GM19035 (cell line): ENCODE data around the gene PHF13.

Experiments
- ATAC-seq: cut with Tn5 transposase; IDR thresholded peaks from one replicate; pipeline ENCODE4 v1.9.1; 2021; ENCODE audit not compliant: unreplicated experiment

The PHF13 gene

DNA sequence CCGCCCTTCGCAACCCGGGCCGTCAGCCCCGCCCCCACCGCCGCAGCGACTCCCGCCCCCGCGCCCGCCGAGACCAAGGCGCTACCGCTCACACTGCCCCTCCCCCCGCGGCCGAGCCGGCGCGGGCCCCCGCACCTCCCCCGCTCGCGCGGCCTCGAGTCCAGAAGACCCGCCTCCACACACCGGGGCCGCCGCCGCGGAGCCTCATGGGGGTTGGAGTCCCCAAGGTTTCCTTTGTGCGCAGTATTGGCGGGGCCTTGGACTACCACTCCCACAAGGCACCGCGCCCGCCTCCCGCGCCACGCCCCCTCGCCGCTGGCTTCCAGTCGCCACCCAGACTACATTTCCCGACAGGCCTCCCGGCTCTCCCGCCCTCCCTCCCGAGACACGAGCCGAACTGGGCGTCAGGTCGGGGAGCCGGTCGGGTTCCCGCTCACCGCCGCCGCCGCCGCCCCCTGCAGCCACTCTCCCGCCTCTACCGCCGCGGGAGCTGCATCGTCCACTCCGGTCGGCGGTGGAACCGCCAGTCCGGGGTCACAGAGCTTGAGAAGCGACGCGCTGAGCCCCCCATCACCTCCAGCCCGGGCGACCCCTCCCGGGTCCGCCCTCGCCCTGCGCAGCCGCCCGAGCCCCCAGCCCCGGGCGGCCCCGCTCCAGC is at the start of gene PHF13:
TSS of gene PHF13 (plus strand) at position 371 of the 658 bp plus-strand sequence. CDS start 336 bp downstream, outside the sequence.
- peak; percentile 88 for ATAC-seq

DNA sequence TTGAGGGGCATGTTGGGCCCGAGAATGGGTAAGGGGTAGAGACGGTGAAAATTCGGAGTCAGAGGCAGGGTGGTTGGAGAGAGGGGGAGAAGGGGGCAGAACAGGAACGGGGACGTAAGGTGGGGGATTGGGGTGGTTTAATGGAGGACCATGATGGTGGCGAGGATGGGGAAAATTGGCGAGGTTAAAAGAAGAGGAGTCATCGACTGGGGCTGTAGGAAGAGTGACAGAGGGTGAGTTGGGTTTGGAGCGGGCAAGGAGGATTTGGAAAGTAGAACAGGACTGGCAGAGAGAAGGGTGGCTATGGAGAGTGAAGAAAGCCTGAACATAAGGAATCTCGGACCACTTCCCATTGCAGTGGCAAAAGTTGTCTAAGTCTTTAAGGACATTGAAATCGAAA is 44.5 kb upstream of the PHF13 start:
- ATAC-seq = no peak

DNA sequence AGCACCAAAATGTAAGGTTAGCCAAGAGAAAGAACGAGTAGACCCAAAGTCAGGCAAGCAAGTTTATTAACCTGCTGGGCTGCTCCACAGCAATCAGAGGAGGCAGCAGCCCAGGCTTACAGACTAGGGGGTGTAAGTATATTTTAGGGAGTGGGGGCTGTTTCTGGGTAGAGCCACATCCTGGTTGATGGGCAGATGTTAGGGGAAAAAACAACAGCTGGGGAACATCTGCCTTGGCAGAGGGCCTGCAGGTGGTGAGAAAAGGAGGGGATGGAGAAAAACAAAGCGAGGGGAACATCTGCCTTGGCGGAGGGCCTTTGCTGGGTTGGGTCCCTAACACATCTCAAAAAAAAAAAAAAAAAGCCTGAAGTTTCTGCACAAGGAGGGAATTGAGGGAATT is 43.4 kb upstream of the PHF13 start:
- ATAC-seq = no peak

DNA sequence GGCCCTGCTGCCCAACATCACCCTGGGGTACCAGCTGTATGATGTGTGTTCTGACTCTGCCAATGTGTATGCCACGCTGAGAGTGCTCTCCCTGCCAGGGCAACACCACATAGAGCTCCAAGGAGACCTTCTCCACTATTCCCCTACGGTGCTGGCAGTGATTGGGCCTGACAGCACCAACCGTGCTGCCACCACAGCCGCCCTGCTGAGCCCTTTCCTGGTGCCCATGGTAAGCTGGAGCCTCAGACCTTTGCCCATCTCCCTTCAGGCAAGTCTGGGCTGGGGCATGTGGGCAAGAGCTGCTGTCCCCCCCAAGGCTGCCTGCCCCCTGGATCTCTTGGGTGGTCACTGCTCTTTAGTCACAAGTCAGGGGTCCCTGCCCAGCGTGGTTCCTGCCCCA is 42.5 kb upstream of the PHF13 start:
- ATAC-seq = no peak

DNA sequence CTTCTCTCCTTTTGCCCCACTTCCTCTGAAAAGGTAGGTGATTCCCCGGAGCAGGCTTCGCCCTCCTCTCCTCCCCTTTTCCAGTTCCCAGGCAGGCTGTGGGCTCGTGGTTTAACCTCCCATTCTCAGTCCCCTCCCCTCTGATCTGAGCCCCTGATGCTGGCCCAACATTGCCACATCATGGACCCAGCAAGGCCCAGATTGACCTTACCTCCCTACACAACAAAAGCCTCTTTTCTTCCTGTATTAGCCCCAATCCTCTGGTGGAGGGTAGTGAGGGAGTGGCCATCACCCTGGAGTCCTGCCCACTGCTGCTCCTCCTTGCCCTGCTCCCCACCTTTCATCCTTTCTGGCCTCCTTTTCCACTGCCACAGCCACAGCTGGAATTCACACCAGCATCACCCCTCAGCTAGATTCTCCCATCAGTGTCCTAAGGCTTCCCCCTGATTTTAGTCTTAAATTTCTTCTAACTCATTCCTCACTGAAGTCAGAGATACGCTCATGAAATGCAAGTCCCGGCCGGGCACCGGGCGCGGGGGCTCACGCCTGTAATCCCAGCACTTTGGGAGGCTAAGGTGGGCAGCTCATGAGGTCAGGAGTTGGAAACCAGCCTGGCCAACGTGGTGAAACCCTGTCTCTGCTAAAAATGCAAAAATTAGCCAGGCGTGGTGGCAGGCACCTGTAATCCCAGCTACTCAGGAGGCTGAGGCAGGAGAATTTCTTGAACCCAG is 40.7 kb upstream of the PHF13 start:
- ATAC-seq = no peak

DNA sequence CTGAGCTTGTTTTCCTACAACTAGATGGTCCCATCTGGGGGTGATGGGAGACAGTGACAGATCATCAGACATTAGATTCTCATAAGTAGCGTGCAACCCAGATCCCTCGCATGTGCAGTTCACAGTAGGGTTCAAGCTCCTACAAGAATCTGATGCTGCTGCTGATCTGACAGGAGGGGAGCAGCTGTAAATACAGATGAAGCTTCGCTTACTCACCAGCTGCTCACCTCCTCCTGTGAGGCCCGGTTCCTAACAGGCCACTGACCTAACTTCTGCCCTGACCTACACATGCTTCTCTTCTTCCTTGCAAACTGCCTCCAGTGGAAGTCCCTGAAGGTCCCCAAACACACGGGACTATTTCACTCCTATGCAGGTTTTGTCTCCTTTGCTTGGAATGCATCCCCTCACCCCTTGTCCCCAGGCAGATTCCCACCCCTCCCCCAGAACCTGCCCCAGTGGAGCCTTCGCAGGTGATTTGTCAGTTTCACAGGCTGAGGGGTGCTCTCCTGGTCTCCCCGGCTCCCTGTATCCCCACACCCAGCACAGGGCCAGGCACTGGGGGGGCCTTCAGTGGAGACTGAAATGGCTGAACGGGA is 39.4 kb upstream of the PHF13 start:
- ATAC-seq = no peak

DNA sequence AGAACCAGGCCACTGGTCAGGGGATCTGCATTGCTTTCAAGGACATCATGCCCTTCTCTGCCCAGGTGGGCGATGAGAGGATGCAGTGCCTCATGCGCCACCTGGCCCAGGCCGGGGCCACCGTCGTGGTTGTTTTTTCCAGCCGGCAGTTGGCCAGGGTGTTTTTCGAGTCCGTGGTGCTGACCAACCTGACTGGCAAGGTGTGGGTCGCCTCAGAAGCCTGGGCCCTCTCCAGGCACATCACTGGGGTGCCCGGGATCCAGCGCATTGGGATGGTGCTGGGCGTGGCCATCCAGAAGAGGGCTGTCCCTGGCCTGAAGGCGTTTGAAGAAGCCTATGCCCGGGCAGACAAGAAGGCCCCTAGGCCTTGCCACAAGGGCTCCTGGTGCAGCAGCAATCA is 38.7 kb upstream of the PHF13 start:
- ATAC-seq = no peak

DNA sequence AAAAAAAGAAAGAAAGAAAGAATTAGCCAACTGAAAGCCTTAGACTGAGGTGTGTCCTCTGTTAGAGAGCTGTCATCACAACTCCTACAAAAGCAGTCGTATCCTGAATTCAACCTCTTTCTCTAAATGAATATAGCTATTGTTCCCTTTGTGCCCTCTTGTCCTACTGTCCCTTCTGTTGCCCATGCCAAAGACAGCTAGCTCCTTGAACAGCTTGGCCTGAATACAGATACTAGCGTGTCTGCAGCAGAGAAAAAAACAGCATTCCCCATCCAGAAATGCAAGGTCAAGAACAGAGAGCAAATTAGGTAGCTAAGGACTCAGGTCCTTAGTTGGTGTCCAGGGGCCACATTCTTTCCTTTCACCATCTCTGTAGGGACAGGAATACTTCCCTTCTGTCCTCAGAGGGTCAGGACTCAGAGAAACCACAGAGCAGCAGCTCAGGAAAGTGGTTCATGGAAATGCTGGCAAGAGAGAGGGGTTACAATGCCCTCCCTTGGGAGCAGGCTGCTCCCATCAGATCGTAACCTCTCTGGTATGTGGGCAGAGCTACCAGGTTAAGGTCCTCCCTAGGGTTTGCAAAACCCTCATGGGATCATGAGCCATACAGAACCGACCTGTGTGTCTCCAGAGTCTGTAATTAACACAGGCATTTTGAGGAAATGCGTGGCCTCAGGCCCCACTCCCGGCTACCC is 35.6 kb upstream of the PHF13 start:
- no peak for ATAC-seq

DNA sequence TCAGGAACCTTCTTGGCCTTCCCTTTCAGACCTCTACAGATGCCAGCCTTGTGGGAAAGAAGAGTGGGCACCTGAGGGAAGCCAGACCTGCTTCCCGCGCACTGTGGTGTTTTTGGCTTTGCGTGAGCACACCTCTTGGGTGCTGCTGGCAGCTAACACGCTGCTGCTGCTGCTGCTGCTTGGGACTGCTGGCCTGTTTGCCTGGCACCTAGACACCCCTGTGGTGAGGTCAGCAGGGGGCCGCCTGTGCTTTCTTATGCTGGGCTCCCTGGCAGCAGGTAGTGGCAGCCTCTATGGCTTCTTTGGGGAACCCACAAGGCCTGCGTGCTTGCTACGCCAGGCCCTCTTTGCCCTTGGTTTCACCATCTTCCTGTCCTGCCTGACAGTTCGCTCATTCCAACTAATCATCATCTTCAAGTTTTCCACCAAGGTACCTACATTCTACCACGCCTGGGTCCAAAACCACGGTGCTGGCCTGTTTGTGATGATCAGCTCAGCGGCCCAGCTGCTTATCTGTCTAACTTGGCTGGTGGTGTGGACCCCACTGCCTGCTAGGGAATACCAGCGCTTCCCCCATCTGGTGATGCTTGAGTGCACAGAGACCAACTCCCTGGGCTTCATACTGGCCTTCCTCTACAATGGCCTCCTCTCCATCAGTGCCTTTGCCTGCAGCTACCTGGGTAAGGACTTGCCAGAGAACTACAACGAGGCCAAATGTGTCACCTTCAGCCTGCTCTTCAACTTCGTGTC is 34.7 kb upstream of the PHF13 start:
- ATAC-seq = no peak

DNA sequence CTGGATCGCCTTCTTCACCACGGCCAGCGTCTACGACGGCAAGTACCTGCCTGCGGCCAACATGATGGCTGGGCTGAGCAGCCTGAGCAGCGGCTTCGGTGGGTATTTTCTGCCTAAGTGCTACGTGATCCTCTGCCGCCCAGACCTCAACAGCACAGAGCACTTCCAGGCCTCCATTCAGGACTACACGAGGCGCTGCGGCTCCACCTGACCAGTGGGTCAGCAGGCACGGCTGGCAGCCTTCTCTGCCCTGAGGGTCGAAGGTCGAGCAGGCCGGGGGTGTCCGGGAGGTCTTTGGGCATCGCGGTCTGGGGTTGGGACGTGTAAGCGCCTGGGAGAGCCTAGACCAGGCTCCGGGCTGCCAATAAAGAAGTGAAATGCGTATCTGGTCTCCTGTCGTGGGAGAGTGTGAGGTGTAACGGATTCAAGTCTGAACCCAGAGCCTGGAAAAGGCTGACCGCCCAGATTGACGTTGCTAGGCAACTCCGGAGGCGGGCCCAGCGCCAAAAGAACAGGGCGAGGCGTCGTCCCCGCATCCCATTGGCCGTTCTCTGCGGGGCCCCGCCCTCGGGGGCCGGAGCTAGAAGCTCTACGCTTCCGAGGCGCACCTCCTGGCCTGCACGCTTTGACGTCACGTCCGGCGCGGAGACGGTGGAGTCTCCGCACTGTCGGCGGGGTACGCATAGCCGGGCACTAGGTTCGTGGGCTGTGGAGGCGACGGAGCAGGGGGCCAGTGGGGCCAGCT is 34.0 kb upstream of the PHF13 start, which contains the start of gene ZBTB48:
TSS of gene ZBTB48 (plus strand) at position 621 of the 745 bp plus-strand sequence. CDS start 616 bp downstream, outside the sequence.
- peak; percentile 98 for ATAC-seq

DNA sequence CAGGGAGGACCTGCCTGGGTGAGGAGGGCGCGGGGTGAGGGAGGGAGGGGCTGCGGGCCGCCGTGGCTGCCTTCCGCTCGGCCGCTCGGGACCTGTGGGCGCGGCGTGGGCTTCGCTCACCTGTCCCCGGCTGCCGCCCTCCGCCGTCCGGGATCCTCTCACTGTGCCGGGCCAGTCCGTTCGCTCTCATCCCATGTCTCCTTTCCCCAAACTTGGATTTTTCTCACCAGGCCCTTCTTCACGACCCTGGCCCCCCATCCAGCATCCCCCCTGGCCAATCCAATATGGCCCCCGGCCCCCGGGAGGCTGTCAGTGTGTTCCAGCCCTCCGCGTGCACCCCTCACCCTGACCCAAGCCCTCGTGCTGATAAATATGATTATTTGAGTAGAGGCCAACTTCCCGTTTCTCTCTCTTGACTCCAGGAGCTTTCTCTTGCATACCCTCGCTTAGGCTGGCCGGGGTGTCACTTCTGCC is 33.4 kb upstream of the PHF13 start:
- ATAC-seq = peak; percentile 5

DNA sequence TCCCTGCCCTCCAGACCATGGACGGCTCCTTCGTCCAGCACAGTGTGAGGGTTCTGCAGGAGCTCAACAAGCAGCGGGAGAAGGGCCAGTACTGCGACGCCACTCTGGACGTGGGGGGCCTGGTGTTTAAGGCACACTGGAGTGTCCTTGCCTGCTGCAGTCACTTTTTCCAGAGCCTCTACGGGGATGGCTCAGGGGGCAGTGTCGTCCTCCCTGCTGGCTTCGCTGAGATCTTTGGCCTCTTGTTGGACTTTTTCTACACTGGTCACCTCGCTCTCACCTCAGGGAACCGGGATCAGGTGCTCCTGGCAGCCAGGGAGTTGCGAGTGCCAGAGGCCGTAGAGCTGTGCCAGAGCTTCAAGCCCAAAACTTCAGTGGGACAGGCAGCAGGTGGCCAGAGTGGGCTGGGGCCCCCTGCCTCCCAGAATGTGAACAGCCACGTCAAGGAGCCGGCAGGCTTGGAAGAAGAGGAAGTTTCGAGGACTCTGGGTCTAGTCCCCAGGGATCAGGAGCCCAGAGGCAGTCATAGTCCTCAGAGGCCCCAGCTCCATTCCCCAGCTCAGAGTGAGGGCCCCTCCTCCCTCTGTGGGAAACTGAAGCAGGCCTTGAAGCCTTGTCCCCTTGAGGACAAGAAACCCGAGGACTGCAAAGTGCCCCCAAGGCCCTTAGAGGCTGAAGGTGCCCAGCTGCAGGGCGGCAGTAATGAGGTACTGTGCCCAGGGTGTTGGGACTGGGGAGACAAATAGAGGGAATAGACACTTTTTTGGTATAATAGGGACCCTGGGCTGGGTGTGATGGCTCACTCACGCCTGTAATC is 32.7 kb upstream of the PHF13 start:
- no peak for ATAC-seq

DNA sequence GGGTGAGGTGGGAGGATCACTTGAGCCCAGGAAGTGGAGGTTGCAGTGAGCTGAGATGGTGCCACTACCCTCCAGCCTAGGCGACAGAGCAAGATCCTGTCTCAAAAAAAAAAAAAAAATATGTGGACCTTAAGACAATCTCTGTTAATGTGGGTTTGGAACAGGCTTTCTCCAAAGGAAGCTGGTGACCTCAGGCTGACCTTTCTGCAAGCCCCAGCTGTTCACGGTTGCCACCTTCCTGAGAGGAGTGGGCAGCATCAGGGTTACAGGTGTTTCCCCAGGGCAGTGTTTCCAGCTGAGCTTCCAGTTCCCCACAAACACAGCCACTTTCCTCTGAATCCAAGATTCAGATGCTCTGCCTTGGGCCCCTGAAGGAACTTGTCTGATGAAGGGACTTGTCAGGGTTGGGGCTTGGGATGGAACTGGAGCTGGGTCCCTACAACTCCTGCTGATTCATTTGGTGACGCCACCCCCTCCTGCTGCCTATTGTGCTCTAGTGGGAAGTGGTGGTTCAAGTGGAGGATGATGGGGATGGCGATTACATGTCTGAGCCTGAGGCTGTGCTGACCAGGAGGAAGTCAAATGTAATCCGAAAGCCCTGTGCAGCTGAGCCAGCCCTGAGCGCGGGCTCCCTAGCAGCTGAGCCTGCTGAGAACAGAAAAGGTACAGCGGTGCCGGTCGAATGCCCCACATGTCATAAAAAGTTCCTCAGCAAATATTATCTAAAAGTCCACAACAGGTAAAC is 31.8 kb upstream of the PHF13 start:
- ATAC-seq = no peak

DNA sequence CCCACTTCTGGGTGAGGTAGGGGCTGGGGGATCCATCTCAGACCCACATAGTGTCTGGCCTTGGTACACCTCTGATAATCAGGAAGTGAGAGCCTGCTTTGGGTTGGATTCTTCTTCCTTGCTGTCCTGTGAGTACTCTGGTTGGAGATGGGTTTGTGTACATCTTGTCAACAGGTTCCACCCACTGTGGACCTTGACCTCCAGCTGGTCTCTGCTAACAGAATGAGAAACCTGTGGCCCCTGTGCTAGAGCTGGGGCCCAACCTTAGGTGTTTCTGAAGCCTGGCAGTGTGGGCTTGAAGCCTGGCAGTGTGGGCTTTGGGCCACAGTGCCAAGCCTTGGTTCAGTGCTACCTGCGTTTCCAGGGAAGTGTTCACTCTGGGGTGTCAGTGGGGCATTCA is 31.2 kb upstream of the PHF13 start:
- ATAC-seq = no peak

DNA sequence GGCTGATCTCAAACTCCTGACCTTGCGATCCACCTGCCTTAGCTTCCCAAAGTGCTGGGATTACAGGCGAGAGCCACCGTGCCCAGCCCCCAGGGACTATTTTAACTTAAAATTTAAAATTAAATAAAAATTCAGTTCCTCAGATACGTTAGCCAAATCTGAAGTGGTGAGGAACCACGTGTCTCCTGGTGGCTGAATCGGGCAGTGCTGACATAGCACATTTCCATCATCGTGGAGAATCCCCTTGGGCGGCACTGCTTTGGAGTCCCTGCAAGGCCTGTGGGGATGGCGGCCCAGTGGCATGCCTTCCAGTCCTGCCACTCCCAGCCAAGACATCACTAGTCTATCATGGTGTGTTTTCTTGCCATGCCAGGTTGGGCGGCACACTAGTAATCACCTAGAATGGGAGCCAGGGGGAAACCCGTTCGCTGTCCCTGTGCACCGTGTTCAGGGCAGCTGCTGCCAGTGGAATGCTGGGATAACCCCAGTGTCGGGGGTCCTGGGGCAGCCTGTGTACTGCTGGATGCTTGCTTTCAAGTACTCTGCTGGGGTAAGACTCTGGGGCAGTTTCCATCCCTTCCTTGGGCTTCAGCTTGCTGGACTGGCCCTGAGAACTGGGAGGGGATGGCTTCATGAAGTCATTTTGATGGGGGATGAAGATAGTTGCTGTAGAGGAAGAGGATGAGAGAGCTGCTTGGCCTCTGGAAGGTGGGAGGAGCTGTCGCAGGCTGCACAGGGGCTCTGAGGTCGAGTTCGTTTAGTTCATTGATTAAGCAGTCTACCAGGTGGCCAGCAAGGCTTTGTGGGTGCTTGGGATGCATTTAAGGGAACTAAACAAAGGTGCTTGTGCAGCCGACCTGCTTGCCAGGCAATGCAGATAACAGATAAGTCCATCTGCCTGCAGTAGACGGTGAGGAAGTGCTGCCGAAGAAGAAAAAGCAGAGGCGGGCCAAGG is 29.1 kb upstream of the PHF13 start:
- no peak for ATAC-seq

DNA sequence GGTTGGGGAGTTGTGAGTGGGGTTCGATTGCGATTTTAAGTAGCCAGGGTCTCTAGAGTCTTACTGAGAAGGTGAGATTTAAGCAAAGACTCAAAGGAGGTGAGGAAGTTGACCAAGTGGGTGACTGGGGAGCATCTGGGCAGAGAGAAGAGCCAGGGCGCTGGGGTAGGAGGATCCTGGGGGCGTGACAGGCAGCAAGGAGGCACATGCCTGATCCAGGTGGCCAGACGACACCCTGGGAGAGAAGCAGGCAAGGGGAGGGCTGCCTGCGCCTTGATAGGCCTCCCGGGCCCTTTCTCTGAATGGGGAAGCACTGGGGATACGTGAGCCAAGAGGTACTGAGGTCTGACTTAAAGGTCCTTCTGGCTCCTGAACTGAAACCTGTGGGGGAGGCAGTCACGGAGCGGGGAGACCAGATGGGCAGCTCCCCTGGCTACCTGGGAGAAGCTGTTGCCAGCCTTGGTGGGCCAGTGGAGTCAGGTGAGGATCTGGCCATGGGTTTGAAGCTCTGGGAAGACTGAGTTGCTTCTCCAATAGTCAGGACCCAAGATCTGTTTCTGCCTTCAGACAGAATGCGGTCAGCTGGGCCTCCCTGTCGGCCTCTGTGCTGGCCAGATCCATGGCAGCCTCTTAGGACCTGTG is 28.3 kb upstream of the PHF13 start:
- ATAC-seq = no peak

DNA sequence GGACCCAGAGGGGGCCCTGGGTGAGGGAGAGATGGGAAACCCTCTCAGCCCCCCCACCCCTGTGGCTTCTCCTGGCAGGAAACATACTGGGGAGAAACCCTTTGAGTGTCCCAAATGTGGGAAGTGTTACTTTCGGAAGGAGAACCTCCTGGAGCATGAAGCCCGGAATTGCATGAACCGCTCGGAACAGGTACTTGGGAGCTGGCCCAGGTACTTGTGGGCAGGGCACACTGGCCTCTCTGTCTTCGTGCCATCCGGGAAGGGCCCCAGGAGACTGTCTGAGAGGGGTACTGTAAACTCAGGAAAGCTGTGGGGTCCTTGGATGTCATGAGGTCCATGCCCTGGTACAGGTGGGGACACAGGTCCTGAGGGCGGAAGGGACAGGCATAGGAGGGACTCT is 27.7 kb upstream of the PHF13 start:
- no peak for ATAC-seq
